H9 (cell line): ENCODE data around the gene NCKAP5L. TPM values are rescaled to one million over a fixed set of nuclear protein-coding genes. Genes with fewer than 3 reads are reported as not detected.

ENCODE experiments used
- DNase-seq: peaks from one replicate; pipeline ENCODE4 v3.0.0-alpha.2; 2017
- H2AFZ ChIP-seq: one replicate; pipeline ENCODE4 v1.6.1; 2013; ENCODE audit warnings: mild to moderate bottlenecking, low read length, control low read depth, moderate library complexity
- H2AK5ac ChIP-seq: 2 replicates; pipeline ENCODE4 v1.6.1; 2013; ENCODE audit warnings: low read length, control low read depth, mixed read lengths; ENCODE audit not compliant: insufficient read length
- H2BK120ac ChIP-seq: one replicate; pipeline ENCODE4 v1.6.1; 2013; ENCODE audit warnings: low read depth, mild to moderate bottlenecking, low read length, control low read depth, inconsistent platforms; ENCODE audit not compliant: poor library complexity, severe bottlenecking
- H2BK12ac ChIP-seq: 2 replicates; pipeline ENCODE4 v1.6.1; 2013; ENCODE audit warnings: low read length, control low read depth, mixed read lengths, low read depth; ENCODE audit not compliant: insufficient read length
- H2BK15ac ChIP-seq: 2 replicates; pipeline ENCODE4 v1.6.1; 2013; ENCODE audit warnings: low read depth, low read length, control low read depth
- H2BK20ac ChIP-seq: one replicate; pipeline ENCODE4 v1.6.1; 2013; ENCODE audit warnings: low read depth, mild to moderate bottlenecking, low read length, control low read depth, inconsistent platforms; ENCODE audit not compliant: poor library complexity, severe bottlenecking
- H2BK5ac ChIP-seq: 2 replicates; pipeline ENCODE4 v1.6.1; 2013; ENCODE audit warnings: low read length, control low read depth, mixed read lengths; ENCODE audit not compliant: insufficient read length
- H3K14ac ChIP-seq: 2 replicates; pipeline ENCODE4 v1.6.1; 2013; ENCODE audit warnings: low read length, control low read depth; ENCODE audit not compliant: insufficient read depth
- H3K18ac ChIP-seq: 2 replicates; pipeline ENCODE4 v1.6.1; 2013; ENCODE audit warnings: low read depth, mild to moderate bottlenecking, mixed read lengths, low read length, control low read depth; ENCODE audit not compliant: insufficient read length
- H3K23ac ChIP-seq: 2 replicates; pipeline ENCODE4 v1.6.1; 2013; ENCODE audit warnings: low read length, control low read depth, mixed read lengths, low read depth; ENCODE audit not compliant: insufficient read length
- H3K23me2 ChIP-seq: 2 replicates; pipeline ENCODE4 v1.6.1; 2013; ENCODE audit warnings: low read depth, mild to moderate bottlenecking, mixed read lengths, low read length, control low read depth; ENCODE audit not compliant: insufficient read length, poor library complexity, severe bottlenecking
- H3K27ac ChIP-seq: 2 replicates; pipeline ENCODE4 v1.5.1; 2013; ENCODE audit warnings: low read length, control low read depth, mixed read lengths, low read depth; ENCODE audit not compliant: insufficient read length
- H3K27me3 ChIP-seq: 2 replicates; pipeline ENCODE4 v1.6.1; 2013; ENCODE audit warnings: low read length, control low read depth, inconsistent platforms; ENCODE audit not compliant: insufficient read depth
- H3K4ac ChIP-seq: 2 replicates; pipeline ENCODE4 v1.6.1; 2013; ENCODE audit warnings: low read depth, mild to moderate bottlenecking, control low read depth, inconsistent platforms, low read length, moderate library complexity
- H3K4me1 ChIP-seq: 2 replicates; pipeline ENCODE4 v1.6.1; 2013; ENCODE audit warnings: low read length, control low read depth, inconsistent platforms; ENCODE audit not compliant: insufficient read depth
- H3K4me2 ChIP-seq: 2 replicates; pipeline ENCODE4 v1.6.1; 2013; ENCODE audit warnings: low read length, control low read depth, mixed read lengths; ENCODE audit not compliant: insufficient read length, insufficient read depth
- H3K56ac ChIP-seq: 2 replicates; pipeline ENCODE4 v1.6.1; 2013; ENCODE audit warnings: low read depth, mild to moderate bottlenecking, mixed read lengths, low read length, control low read depth; ENCODE audit not compliant: insufficient read length
- H3K79me1 ChIP-seq: 2 replicates; pipeline ENCODE4 v1.6.1; 2013; ENCODE audit warnings: low read depth, mild to moderate bottlenecking, moderate library complexity, low read length, control low read depth, inconsistent platforms; ENCODE audit not compliant: insufficient read depth, poor library complexity, severe bottlenecking
- H3K79me2 ChIP-seq: 2 replicates; pipeline ENCODE4 v1.6.1; 2013; ENCODE audit warnings: low read length, control low read depth, inconsistent platforms; ENCODE audit not compliant: insufficient read depth
- H3K9ac ChIP-seq: 2 replicates; pipeline ENCODE4 v1.6.1; 2013; ENCODE audit warnings: low read length, control low read depth, mixed read lengths; ENCODE audit not compliant: insufficient read length; ENCODE audit errors: extremely low read depth
- H3K9me3 ChIP-seq: one replicate; pipeline ENCODE4 v1.6.1; 2013; ENCODE audit warnings: low read depth, low read length, inconsistent platforms; ENCODE audit not compliant: control insufficient read depth
- H3T11ph ChIP-seq: one replicate; pipeline ENCODE4 v1.6.1; 2013; ENCODE audit warnings: mild to moderate bottlenecking, low read length, control low read depth, inconsistent platforms
- H4K20me1 ChIP-seq: one replicate; pipeline ENCODE4 v1.6.1; 2013; ENCODE audit not compliant: control insufficient read depth, insufficient read length, insufficient read depth
- H4K5ac ChIP-seq: 2 replicates; pipeline ENCODE4 v1.6.1; 2013; ENCODE audit warnings: low read depth, mild to moderate bottlenecking, mixed read lengths, low read length, control low read depth; ENCODE audit not compliant: insufficient read length
- H4K8ac ChIP-seq: replicated peaks from 2 replicates; pipeline ENCODE4 v1.6.1; 2013; ENCODE audit warnings: low read length, control low read depth, mixed read lengths, low read depth; ENCODE audit not compliant: insufficient read length
- H4K91ac ChIP-seq: 2 replicates; pipeline ENCODE4 v1.6.1; 2013; ENCODE audit warnings: low read depth, mild to moderate bottlenecking, moderate library complexity, mixed read lengths, low read length, control low read depth; ENCODE audit not compliant: insufficient read length
- H3K27ac Mint-ChIP-seq, 3 experiments: 2 replicates in 2 of 3; 3 replicates in 1 of 3; pipeline ENCODE4 v1.8.0; 2020 to 2021; ENCODE audit warnings: mixed read lengths in 3 of 3, mild to moderate bottlenecking in 1 of 3, moderate library complexity in 1 of 3
- H3K27me3 Mint-ChIP-seq: 2 replicates; pipeline ENCODE4 v1.8.0; 2021; ENCODE audit warnings: low read depth, mild to moderate bottlenecking, moderate library complexity, mixed read lengths
- H3K36me3 Mint-ChIP-seq, 3 experiments: 2 replicates in 2 of 3; 3 replicates in 1 of 3; pipeline ENCODE4 v1.8.0; 2020 to 2021; ENCODE audit warnings: low read depth in 3 of 3, mixed read lengths in 3 of 3; ENCODE audit not compliant: insufficient read depth in 1 of 3
- H3K4me1 Mint-ChIP-seq, 2 experiments: 2 replicates each; pipeline ENCODE4 v1.8.0; 2020; ENCODE audit warnings: mixed read lengths in 2 of 2
- H3K4me3 Mint-ChIP-seq, 2 experiments: 2 replicates in 1 of 2; 3 replicates in 1 of 2; pipeline ENCODE4 v1.8.0; 2020 to 2021; ENCODE audit warnings: mild to moderate bottlenecking in 2 of 2, mixed read lengths in 2 of 2, moderate library complexity in 1 of 2
- H3K9me3 Mint-ChIP-seq, 2 experiments: 2 replicates in 1 of 2; 3 replicates in 1 of 2; pipeline ENCODE4 v1.8.0; 2020; ENCODE audit warnings: mild to moderate bottlenecking in 2 of 2, mixed read lengths in 2 of 2, moderate library complexity in 1 of 2
- WGBS: extraction: QIAGEN DNeasy Blood & Tissue Kit; methylation state at CpG from one replicate; pipeline ENCODE4 v1.1.7; 2013; ENCODE audit warnings: missing lambda C conversion rate, low lambda C conversion rate, mixed read lengths; ENCODE audit not compliant: insufficient read length; ENCODE audit errors: extremely low coverage; 5-methylcytosine and 5-hydroxymethylcytosine counted together
- total RNA-seq: library from RNA; stranded (reverse); gene quantifications from 2 replicates; pipeline ENCODE4 v1.2.1, GENCODE V29; 2021
- TF ChIP-seq, protein P1 (sequence below): fragments of 200-600 bp; sonication (generic); conservative IDR thresholded peaks from 3 replicates; pipeline ENCODE4 v1.8.0; 2021; ENCODE audit warnings: antibody characterized with exemption, mild to moderate bottlenecking

The NCKAP5L gene
- total RNA-seq, 1 experiment from 2014 or later: 27.7 TPM

DNA sequence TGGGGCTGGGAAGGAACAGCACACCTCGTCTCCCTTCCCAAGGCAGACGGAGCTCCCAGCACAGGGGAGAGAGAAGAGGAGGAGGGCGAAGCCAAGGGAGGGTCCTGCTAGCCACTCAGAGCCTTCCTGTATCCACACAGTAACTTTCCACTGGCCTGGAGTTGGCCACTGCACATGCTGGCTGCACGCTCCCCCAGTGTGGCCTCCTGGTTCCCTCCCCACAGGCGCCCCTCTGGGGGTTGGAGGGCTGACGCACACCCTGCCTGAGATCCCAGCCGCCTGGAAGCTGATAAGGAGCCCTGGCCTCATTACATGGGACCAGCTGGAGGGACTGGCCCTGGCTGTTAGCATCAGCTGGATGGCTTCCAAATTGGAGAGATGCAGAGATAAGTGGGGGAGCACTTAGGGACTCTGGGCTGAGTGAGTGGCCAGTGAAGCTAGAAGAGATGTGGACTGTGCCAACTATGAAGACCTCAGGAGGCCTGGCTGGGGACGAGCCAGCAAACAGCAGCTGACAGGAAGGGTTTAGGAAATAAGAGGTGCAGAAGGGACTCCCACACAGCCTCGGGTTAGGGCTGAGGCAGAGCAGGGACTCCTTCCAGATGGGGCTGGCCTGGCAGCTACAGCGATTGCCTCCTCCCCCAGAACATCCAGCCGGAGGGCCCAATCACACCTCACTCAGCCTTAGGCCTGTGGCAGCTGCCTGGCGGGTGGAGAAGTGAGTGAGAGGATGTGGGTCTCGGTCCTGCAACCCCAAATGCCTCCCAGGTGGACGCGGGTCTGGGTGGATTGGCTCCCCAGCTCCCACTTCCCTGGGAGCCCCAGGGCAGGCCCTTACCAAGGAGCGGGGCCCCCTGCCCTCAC, 41.0 kb upstream of the NCKAP5L start:
- no peak overlapping the region for H3T11ph ChIP-seq
- H2BK20ac ChIP-seq: no peak overlapping the region
- H2BK120ac ChIP-seq: no peak overlapping the region
- no peak overlapping the region for H3K27ac ChIP-seq
- Mint-ChIP-seq H3K4me1 (peaks cover 14 to 15% of the 10 kb centered on the region in 2 experiments), H3K9me3 (no peaks in the 10 kb centered on the region; a peak in 1 of 5 replicates), H3K27ac (no peak overlapping the region), H3K36me3 (no peaks in the 10 kb centered on the region), H3K4me3 (no peak overlapping the region), H3K27me3 (peaks cover 11% of the 10 kb centered on the region)
- H3K79me1 ChIP-seq: no peaks in the 10 kb centered on the region
- DNase-seq: peak; percentile 28
- no peak overlapping the region; the same call in 1 of the 2 replicates for H3K14ac ChIP-seq
- H3K18ac ChIP-seq: no peak overlapping the region
- TF ChIP-seq, protein P1, sequence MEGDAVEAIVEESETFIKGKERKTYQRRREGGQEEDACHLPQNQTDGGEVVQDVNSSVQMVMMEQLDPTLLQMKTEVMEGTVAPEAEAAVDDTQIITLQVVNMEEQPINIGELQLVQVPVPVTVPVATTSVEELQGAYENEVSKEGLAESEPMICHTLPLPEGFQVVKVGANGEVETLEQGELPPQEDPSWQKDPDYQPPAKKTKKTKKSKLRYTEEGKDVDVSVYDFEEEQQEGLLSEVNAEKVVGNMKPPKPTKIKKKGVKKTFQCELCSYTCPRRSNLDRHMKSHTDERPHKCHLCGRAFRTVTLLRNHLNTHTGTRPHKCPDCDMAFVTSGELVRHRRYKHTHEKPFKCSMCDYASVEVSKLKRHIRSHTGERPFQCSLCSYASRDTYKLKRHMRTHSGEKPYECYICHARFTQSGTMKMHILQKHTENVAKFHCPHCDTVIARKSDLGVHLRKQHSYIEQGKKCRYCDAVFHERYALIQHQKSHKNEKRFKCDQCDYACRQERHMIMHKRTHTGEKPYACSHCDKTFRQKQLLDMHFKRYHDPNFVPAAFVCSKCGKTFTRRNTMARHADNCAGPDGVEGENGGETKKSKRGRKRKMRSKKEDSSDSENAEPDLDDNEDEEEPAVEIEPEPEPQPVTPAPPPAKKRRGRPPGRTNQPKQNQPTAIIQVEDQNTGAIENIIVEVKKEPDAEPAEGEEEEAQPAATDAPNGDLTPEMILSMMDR: no peak
- H2BK12ac ChIP-seq: no peak overlapping the region
- no peak overlapping the region for H3K9ac ChIP-seq
- no peak overlapping the region for H4K5ac ChIP-seq
- no peak overlapping the region for H3K4me2 ChIP-seq
- no peaks in the 10 kb centered on the region for H3K23me2 ChIP-seq
- H2BK5ac ChIP-seq: no peak overlapping the region
- H3K4ac ChIP-seq: no peak overlapping the region
- no peaks in the 10 kb centered on the region for H4K20me1 ChIP-seq
- H2AK5ac ChIP-seq: no peak overlapping the region
- H3K4me1 ChIP-seq: no peaks in the 10 kb centered on the region
- H4K8ac ChIP-seq: no peak overlapping the region
- no peaks in the 10 kb centered on the region for H3K27me3 ChIP-seq
- no peaks in the 10 kb centered on the region for H3K79me2 ChIP-seq
- H3K9me3 ChIP-seq: no peaks in the 10 kb centered on the region
- no peak overlapping the region for H4K91ac ChIP-seq
- no peak overlapping the region for H3K23ac ChIP-seq
- WGBS: no CpG with 5 or more reads among the region's 16 CpGs
- H2BK15ac ChIP-seq: no peak overlapping the region
- H3K56ac ChIP-seq: no peak overlapping the region
- no peak overlapping the region for H2AFZ ChIP-seq
